Neuronal stem cell (in vitro differentiated cells): ENCODE data around the gene SRRM4.
"Not testable (repeated sequence)": the region's sequence is repeated elsewhere in the genome, so short reads cannot be mapped to it uniquely, and the experiment has no call there.

ENCODE experiments used
- DNase-seq: peaks from one replicate; pipeline ENCODE4 v3.0.0-alpha.2; 2013; ENCODE audit warnings: low spot score
- H2AFZ ChIP-seq: one replicate; pipeline ENCODE4 v1.6.1; 2013; ENCODE audit warnings: mild to moderate bottlenecking, low read length, inconsistent platforms
- H2AK5ac ChIP-seq: 2 replicates; pipeline ENCODE4 v1.6.1; 2013; ENCODE audit warnings: low read depth, mild to moderate bottlenecking, inconsistent platforms, low read length, moderate library complexity, mixed read lengths
- H2BK120ac ChIP-seq: 2 replicates; pipeline ENCODE4 v1.6.1; 2013; ENCODE audit warnings: low read depth, mild to moderate bottlenecking, inconsistent platforms, low read length, moderate library complexity, mixed read lengths
- H2BK12ac ChIP-seq: one replicate; pipeline ENCODE4 v1.6.1; 2013; ENCODE audit warnings: low read length, inconsistent platforms
- H2BK15ac ChIP-seq: 2 replicates; pipeline ENCODE4 v1.6.1; 2013; ENCODE audit warnings: mild to moderate bottlenecking, low read length, inconsistent platforms, mixed read lengths
- H2BK5ac ChIP-seq: one replicate; pipeline ENCODE4 v1.6.1; 2013; ENCODE audit warnings: inconsistent platforms, mild to moderate bottlenecking, low read length, moderate library complexity
- H3K14ac ChIP-seq: one replicate; pipeline ENCODE4 v1.6.1; 2013; ENCODE audit warnings: low read length, inconsistent platforms
- H3K18ac ChIP-seq: 2 replicates; pipeline ENCODE4 v1.6.1; 2013; ENCODE audit warnings: low read length, inconsistent platforms
- H3K23ac ChIP-seq: 2 replicates; pipeline ENCODE4 v1.6.1; 2013; ENCODE audit warnings: low read depth, mild to moderate bottlenecking, mixed read lengths, low read length, inconsistent platforms; ENCODE audit not compliant: poor library complexity
- H3K27ac ChIP-seq: replicated peaks from 3 replicates; pipeline ENCODE4 v1.5.1; 2013; ENCODE audit warnings: low read length, inconsistent platforms
- H3K27me3 ChIP-seq, 3 experiments: 2 replicates each; pipeline ENCODE4 v1.6.1; 2013; ENCODE audit warnings: low read length in 3 of 3, mild to moderate bottlenecking in 2 of 3, inconsistent platforms in 1 of 3, low read depth in 1 of 3, mixed read lengths in 1 of 3, moderate library complexity in 1 of 3; ENCODE audit not compliant: control insufficient read depth in 3 of 3, insufficient read depth in 3 of 3
- H3K36me3 ChIP-seq, 2 donors: replicated peaks in 1 of 2; 2 replicates each; pipeline ENCODE4 v1.6.1; 2013; ENCODE audit warnings: low read length in 2 of 2; ENCODE audit not compliant: control insufficient read depth in 2 of 2, insufficient read depth in 2 of 2
- H3K4ac ChIP-seq: 2 replicates; pipeline ENCODE4 v1.6.1; 2013; ENCODE audit warnings: inconsistent platforms, mild to moderate bottlenecking, low read length, moderate library complexity
- H3K4me1 ChIP-seq, 2 donors: 1 replicate in 1 of 2; 2 replicates in 1 of 2; pipeline ENCODE4 v1.6.1; 2013; ENCODE audit warnings: low read length in 2 of 2, low read depth in 1 of 2; ENCODE audit not compliant: control insufficient read depth in 2 of 2, insufficient read depth in 1 of 2
- H3K4me2 ChIP-seq: one replicate; pipeline ENCODE4 v1.6.1; 2013; ENCODE audit warnings: mild to moderate bottlenecking, low read length, inconsistent platforms; ENCODE audit not compliant: insufficient read depth, poor library complexity, severe bottlenecking
- H3K4me3 ChIP-seq, 2 donors: 2 replicates each; pipeline ENCODE4 v1.5.1; 2013; ENCODE audit warnings: low read length in 2 of 2, mild to moderate bottlenecking in 2 of 2, inconsistent platforms in 1 of 2, moderate library complexity in 1 of 2
- H3K79me1 ChIP-seq: one replicate; pipeline ENCODE4 v1.6.1; 2013; ENCODE audit warnings: low read depth, mild to moderate bottlenecking, inconsistent platforms, low read length, moderate library complexity
- H3K9ac ChIP-seq: one replicate; pipeline ENCODE4 v1.6.1; 2013; ENCODE audit warnings: mild to moderate bottlenecking, low read depth, low read length, inconsistent platforms; ENCODE audit not compliant: poor library complexity
- H3K9me3 ChIP-seq, 2 donors: replicated peaks in 1 of 2; 2 replicates each; pipeline versions ENCODE3 to v1.6.1; 2013; ENCODE audit warnings: low read length in 2 of 2, mild to moderate bottlenecking in 2 of 2, inconsistent platforms in 1 of 2, low read depth in 1 of 2, mixed read lengths in 1 of 2, moderate library complexity in 1 of 2; ENCODE audit not compliant: control insufficient read depth in 2 of 2, insufficient read depth in 1 of 2
- H4K8ac ChIP-seq: one replicate; pipeline ENCODE4 v1.6.1; 2013; ENCODE audit warnings: low read depth, mild to moderate bottlenecking, inconsistent platforms, low read length, moderate library complexity
- H4K91ac ChIP-seq: one replicate; pipeline ENCODE4 v1.6.1; 2013; ENCODE audit warnings: low read length, low read depth, mild to moderate bottlenecking, inconsistent platforms; ENCODE audit not compliant: poor library complexity
- WGBS, 2 donors: extraction: QIAGEN DNeasy Blood & Tissue Kit; methylation state at CpG; one replicate each; pipeline ENCODE4 v1.1.7; 2013; ENCODE audit warnings: missing lambda C conversion rate in 2 of 2, mixed read lengths in 1 of 2; ENCODE audit not compliant: insufficient read length in 2 of 2, insufficient replicate concordance in 1 of 2; ENCODE audit errors: extremely low coverage in 2 of 2; 5-methylcytosine and 5-hydroxymethylcytosine counted together

The SRRM4 gene

GRCh38 chr12:119102714-119103113 is 121.4 kb downstream of the SRRM4 start:
- Histone ChIP-seq H2BK12ac (no peak overlapping the region), H3K9me3 (peaks cover 0 to 2% of the 10 kb centered on the region in 2 donors), H2BK5ac (no peak overlapping the region), H3K9ac (no peak overlapping the region), H2AFZ (no peak overlapping the region), H3K27ac (no peak overlapping the region), H2BK120ac (no peak overlapping the region), H3K4me3 (no peak overlapping the region), H3K36me3 (no peaks in the 10 kb centered on the region), H4K91ac (no peak overlapping the region), H3K14ac (no peak overlapping the region), H3K4ac (no peak overlapping the region), H3K4me1 (peaks cover 0 to 5% of the 10 kb centered on the region in 2 donors), H2BK15ac (no peak overlapping the region), H3K27me3 (no peaks in the 10 kb centered on the region), H3K4me2 (no peak overlapping the region), H2AK5ac (no peak overlapping the region), H3K23ac (no peak overlapping the region), H4K8ac (no peak overlapping the region), H3K18ac (no peak overlapping the region), H3K79me1 (no peaks in the 10 kb centered on the region)
- WGBS, 2 donors = no CpG with 5 or more reads among the region's 1 CpG
- no peak for DNase-seq

- not testable (repeated sequence) for H3K79me1 ChIP-seq, H2AFZ ChIP-seq, H3K4me3 ChIP-seq, H3K4me1 ChIP-seq, H2BK5ac ChIP-seq, DNase-seq, H3K4ac ChIP-seq, H3K23ac ChIP-seq, H2BK12ac ChIP-seq, H4K8ac ChIP-seq, H3K27me3 ChIP-seq, H3K4me2 ChIP-seq, H3K9me3 ChIP-seq, H2BK15ac ChIP-seq, H3K27ac ChIP-seq, H2AK5ac ChIP-seq, H2BK120ac ChIP-seq, H3K36me3 ChIP-seq, H3K9ac ChIP-seq, H3K18ac ChIP-seq, H4K91ac ChIP-seq, H3K14ac ChIP-seq
- no CpG with 5 or more reads among the region's 4 CpGs for WGBS, 2 donors
Observed at GRCh38 chr12:119104969-119105368, 123.6 kb downstream of the SRRM4 start.

GRCh38 chr12:119113496-119113986 is 132.2 kb downstream of the SRRM4 start:
- Histone ChIP-seq H3K4me3 (no peak overlapping the region), H3K23ac (no peak overlapping the region), H3K79me1 (no peaks in the 10 kb centered on the region), H4K8ac (no peak overlapping the region), H3K4me1 (no peaks in the 10 kb centered on the region), H2AFZ (no peak overlapping the region), H4K91ac (no peak overlapping the region), H2BK12ac (no peak overlapping the region), H2BK15ac (no peak overlapping the region), H2BK5ac (no peak overlapping the region), H3K4me2 (no peak overlapping the region), H2BK120ac (no peak overlapping the region), H3K27ac (no peak overlapping the region), H3K18ac (no peak overlapping the region), H3K9ac (no peak overlapping the region), H3K27me3 (no peaks in the 10 kb centered on the region), H2AK5ac (no peak overlapping the region), H3K9me3 (no peaks in the 10 kb centered on the region), H3K36me3 (no peaks in the 10 kb centered on the region), H3K4ac (no peak overlapping the region), H3K14ac (no peak overlapping the region)
- no peak for DNase-seq
- no CpG with 5 or more reads among the region's 9 CpGs for WGBS, 2 donors

- no peak overlapping the region for H2BK5ac ChIP-seq
- no peak overlapping the region for H2BK15ac ChIP-seq
- H2BK12ac ChIP-seq = no peak overlapping the region
- H3K36me3 ChIP-seq = no peaks in the 10 kb centered on the region
- no peak overlapping the region for H2BK120ac ChIP-seq
- H2AFZ ChIP-seq = no peak overlapping the region
- H3K9me3 ChIP-seq = no peaks in the 10 kb centered on the region
- no peak overlapping the region for H2AK5ac ChIP-seq
- H4K8ac ChIP-seq = no peak overlapping the region
- H3K4me1 ChIP-seq = no peaks in the 10 kb centered on the region
- no CpG with 5 or more reads among the region's 3 CpGs for WGBS, 2 donors
- H3K27ac ChIP-seq = no peak overlapping the region
- H3K18ac ChIP-seq = no peak overlapping the region
- DNase-seq = no peak
- H3K4me3 ChIP-seq = no peak overlapping the region
- no peak overlapping the region for H3K23ac ChIP-seq
- no peak overlapping the region for H3K4ac ChIP-seq
- no peak overlapping the region for H3K4me2 ChIP-seq
- no peak overlapping the region for H3K9ac ChIP-seq
- no peaks in the 10 kb centered on the region for H3K79me1 ChIP-seq
- H3K27me3 ChIP-seq = no peaks in the 10 kb centered on the region
- H3K14ac ChIP-seq = no peak overlapping the region
- H4K91ac ChIP-seq = no peak overlapping the region
Observed at GRCh38 chr12:119114294-119114693, 133.0 kb downstream of the SRRM4 start.
